HCT116 (cell line): Measurements from ENCODE around the gene POC1B. TPM values are rescaled to one million over a fixed set of nuclear protein-coding genes. Genes with fewer than 3 reads are reported as not detected.
A peak's percentile ranks its signal among the peaks of the same experiment; 100 is the strongest.

ENCODE experiments used
- ATAC-seq: fragments of 200-7000 bp; cut with Tn5 transposase; 2 replicates; pipeline ENCODE4 v1.9.1; 2020; ENCODE audit warnings: mild to moderate bottlenecking, moderate library complexity
- BruUV-seq: library from RNA; stranded (reverse); fragments of 400-500 nt; replicated peaks from 2 replicates; lab custom pipeline; 2021; lab: Mats Ljungman, UMichigan
- CTCF ChIA-PET: fragments of 300-600 bp; sonication (Branson Sonifier 250); formaldehyde crosslinking; loops from one replicate; lab custom pipeline; 2021; ENCODE audit warnings: antibody characterized with exemption; lab: Charles Lee
- POLR2A ChIA-PET: fragments of 300-600, 350-600 bp; sonication (Branson Sonifier 250); formaldehyde crosslinking; loops from one replicate; lab custom pipeline; 2021; ENCODE audit warnings: antibody characterized with exemption; lab: Charles Lee
- RAD21 ChIA-PET, 2 experiments: fragments of 300-600 bp; sonication (Branson Sonifier 250); formaldehyde crosslinking; loops; one replicate each; lab custom pipeline; 2023; ENCODE audit warnings: low total read pairs in 2 of 2; ENCODE audit not compliant: uncharacterized antibody in 2 of 2, unreplicated experiment in 2 of 2, low non-redundant PET in 1 of 2; lab: Charles Lee
- DNase-seq: peaks from one replicate; pipeline ENCODE4 v3.0.0-alpha.2; 2010; ENCODE audit warnings: low read depth, low spot score
- H2AFZ ChIP-seq: fragments of 200-600 bp; shearing (Covaris generic), sonication (generic); 2 replicates; pipeline ENCODE4 v1.6.1; 2017; ENCODE audit warnings: low read depth, mixed run types, mixed read lengths, antibody characterized with exemption, low read length; ENCODE audit not compliant: poor library complexity, severe bottlenecking
- H3K27ac ChIP-seq: 2 replicates; pipeline ENCODE4 v1.5.1; 2012; ENCODE audit warnings: low read depth, low read length
- H3K27me3 ChIP-seq: fragments of 200-600 bp; sonication (generic); 2 replicates; pipeline ENCODE4 v1.6.1; 2016; ENCODE audit warnings: mixed run types, low read length, mixed read lengths; ENCODE audit not compliant: insufficient read depth
- H3K36me3 ChIP-seq, 2 experiments: fragments of 200-500 bp in 1 of 2; fragments of 200-600 bp in 1 of 2; sonication (Bioruptor generic) in 1 of 2; sonication (generic) in 1 of 2; 2 replicates each; pipeline versions ENCODE4 v1.5.1 to v1.6.1; 2014 to 2016; ENCODE audit warnings: low read length in 2 of 2, inconsistent platforms in 1 of 2, mixed read lengths in 1 of 2, mixed run types in 1 of 2; ENCODE audit not compliant: insufficient read depth in 2 of 2, control insufficient read depth in 1 of 2
- H3K4me1 ChIP-seq, 2 experiments: fragments of 200-600 bp in 1 of 2; sonication (generic) in 1 of 2; 2 replicates each; pipeline versions ENCODE4 v1.5.1 to v1.6.1; 2012 to 2017; ENCODE audit warnings: low read length in 2 of 2, inconsistent platforms in 1 of 2, mild to moderate bottlenecking in 1 of 2, mixed read lengths in 1 of 2, mixed run types in 1 of 2, moderate library complexity in 1 of 2; ENCODE audit not compliant: insufficient read depth in 2 of 2, control insufficient read depth in 1 of 2
- H3K4me2 ChIP-seq: fragments of 200-600 bp; sonication (generic); 2 replicates; pipeline ENCODE4 v1.6.1; 2017; ENCODE audit warnings: mixed run types, low read length, mixed read lengths
- H3K4me3 ChIP-seq, 2 experiments: fragments of 200-600 bp in 1 of 2; sonication (generic) in 1 of 2; replicated peaks in 1 of 2; 2 replicates each; pipeline ENCODE4 v1.5.1; 2011 to 2016; ENCODE audit warnings: low read length in 2 of 2, control low read depth in 1 of 2, low read depth in 1 of 2, mild to moderate bottlenecking in 1 of 2, mixed read lengths in 1 of 2, mixed run types in 1 of 2
- H3K79me2 ChIP-seq: fragments of 200-600 bp; sonication (generic); 2 replicates; pipeline ENCODE4 v1.6.1; 2017; ENCODE audit warnings: mild to moderate bottlenecking, mixed run types, low read length, moderate library complexity, mixed read lengths; ENCODE audit not compliant: insufficient read depth
- H3K9ac ChIP-seq: fragments of 200-600 bp; sonication (generic); 2 replicates; pipeline ENCODE4 v1.6.1; 2016; ENCODE audit warnings: low read length, mixed read lengths
- H3K9me2 ChIP-seq: fragments of 200-600 bp; sonication (generic), shearing (Covaris generic); 2 replicates; pipeline ENCODE4 v1.6.1; 2017; ENCODE audit warnings: mixed run types, mild to moderate bottlenecking, moderate library complexity; ENCODE audit not compliant: insufficient read depth
- H3K9me3 ChIP-seq, 2 experiments: fragments of 200-500 bp in 1 of 2; fragments of 200-600 bp in 1 of 2; sonication (Bioruptor generic) in 1 of 2; sonication (generic) in 1 of 2; 2 replicates each; pipeline ENCODE4 v1.6.1; 2014 to 2017; ENCODE audit warnings: low read length in 2 of 2, mixed read lengths in 2 of 2, inconsistent platforms in 1 of 2, low read depth in 1 of 2, mild to moderate bottlenecking in 1 of 2, mixed run types in 1 of 2, moderate library complexity in 1 of 2; ENCODE audit not compliant: control insufficient read depth in 1 of 2, insufficient read depth in 1 of 2
- H4K20me1 ChIP-seq: fragments of 200-600 bp; sonication (generic), shearing (Covaris generic); 2 replicates; pipeline ENCODE4 v1.6.1; 2017; ENCODE audit warnings: mixed run types, mild to moderate bottlenecking, moderate library complexity; ENCODE audit not compliant: insufficient read depth
- CBX3 ChIP-seq: IDR thresholded peaks from 2 replicates; pipeline ENCODE4 v1.6.1; 2012; ENCODE audit warnings: low read depth
- EGR1 ChIP-seq: IDR thresholded peaks from 2 replicates; pipeline ENCODE4 v1.6.1; 2012; ENCODE audit warnings: low read depth
- ELF1 ChIP-seq: IDR thresholded peaks from 2 replicates; pipeline ENCODE4 v1.6.1; 2012; ENCODE audit warnings: low read depth, borderline replicate concordance
- EZH2 ChIP-seq: fragments of 200-600 bp; sonication (generic); IDR thresholded peaks from 2 replicates; pipeline ENCODE4 v1.6.1; 2017; ENCODE audit warnings: antibody characterized with exemption, mixed run types
- EZH2phosphoT487 ChIP-seq: fragments of 200-600 bp; IDR thresholded peaks from 2 replicates; pipeline ENCODE4 v1.6.1; 2018; ENCODE audit warnings: antibody characterized with exemption, borderline replicate concordance
- FOSL1 ChIP-seq: IDR thresholded peaks from 2 replicates; pipeline ENCODE4 v1.6.1; 2012; ENCODE audit warnings: low read depth
- JUND ChIP-seq: IDR thresholded peaks from 2 replicates; pipeline ENCODE4 v1.6.1; 2012
- POLR2AphosphoS5 ChIP-seq: IDR thresholded peaks from 2 replicates; pipeline ENCODE4 v1.6.1; 2011; ENCODE audit warnings: mild to moderate bottlenecking, low read depth, low read length, moderate library complexity
- RAD21 ChIP-seq: IDR thresholded peaks from 2 replicates; pipeline ENCODE4 v1.6.1; 2012; ENCODE audit warnings: low read depth, mild to moderate bottlenecking
- SP1 ChIP-seq: IDR thresholded peaks from 2 replicates; pipeline ENCODE4 v1.6.1; 2012; ENCODE audit warnings: low read depth
- SRF ChIP-seq: IDR thresholded peaks from 2 replicates; pipeline ENCODE4 v1.6.1; 2012; ENCODE audit warnings: low read depth
- TCF7L2 ChIP-seq: IDR thresholded peaks from 2 replicates; pipeline ENCODE4 v1.7.0; 2011; ENCODE audit warnings: borderline replicate concordance, inconsistent platforms; ENCODE audit not compliant: insufficient read depth, insufficient read length; ENCODE audit errors: extremely low read depth
- YY1 ChIP-seq: IDR thresholded peaks from 2 replicates; pipeline ENCODE4 v1.6.1; 2011; ENCODE audit warnings: low read length, low read depth, moderate library complexity, mild to moderate bottlenecking; ENCODE audit not compliant: insufficient replicate concordance; ENCODE audit errors: extremely low read depth
- ZFX ChIP-seq: fragments of 450-650 bp; IDR thresholded peaks from 2 replicates; pipeline ENCODE4 v1.6.1; 2017
- ZNF274 ChIP-seq: fragments of 200-500 bp; sonication (Bioruptor generic); IDR thresholded peaks from 2 replicates; pipeline ENCODE4 v1.6.1; 2014; ENCODE audit warnings: mild to moderate bottlenecking, low read depth, low read length, inconsistent platforms
- intact Hi-C: fragments of 100-400 bp; cut with micrococcal nuclease; formaldehyde crosslinking; loops from 2 replicates; pipeline ENCODE4 v1.10.0; 2022
- total RNA-seq: library from RNA; stranded (reverse); gene quantifications from one replicate; pipeline ENCODE4 v1.2.1, GENCODE V29; 2021; ENCODE audit not compliant: unreplicated experiment
- TF ChIP-seq, protein P1 (sequence below): IDR thresholded peaks from 2 replicates; pipeline ENCODE4 v1.6.1; 2012
- TF ChIP-seq, protein P2 (sequence below): IDR thresholded peaks from 2 replicates; pipeline ENCODE4 v1.6.1; 2012
- TF ChIP-seq, protein P3 (sequence below): IDR thresholded peaks from 2 replicates; pipeline ENCODE4 v1.6.1; 2012; ENCODE audit warnings: low read depth
- TF ChIP-seq, protein P4 (sequence below): IDR thresholded peaks from 2 replicates; pipeline ENCODE4 v1.6.1; 2011; ENCODE audit warnings: mild to moderate bottlenecking, low read length, moderate library complexity; ENCODE audit not compliant: insufficient replicate concordance; ENCODE audit errors: extremely low read depth
- TF ChIP-seq, protein P5 (sequence below), 3 experiments: fragments of 200-600 bp in 1 of 3; sonication (generic) in 1 of 3; IDR thresholded peaks in 2 of 3; conservative IDR thresholded peaks in 1 of 3; 2 replicates each; pipeline ENCODE4 v1.5.1; 2012 to 2017; ENCODE audit warnings: low read depth in 2 of 3, low read length in 2 of 3, antibody characterized with exemption in 1 of 3, borderline replicate concordance in 1 of 3, control low read depth in 1 of 3, mild to moderate bottlenecking in 1 of 3, mixed read lengths in 1 of 3, mixed run types in 1 of 3, moderate library complexity in 1 of 3; ENCODE audit not compliant: insufficient read depth in 1 of 3

POC1B gene
- total RNA-seq, 1 experiment from 2014 or later = 14.3 TPM

DNA sequence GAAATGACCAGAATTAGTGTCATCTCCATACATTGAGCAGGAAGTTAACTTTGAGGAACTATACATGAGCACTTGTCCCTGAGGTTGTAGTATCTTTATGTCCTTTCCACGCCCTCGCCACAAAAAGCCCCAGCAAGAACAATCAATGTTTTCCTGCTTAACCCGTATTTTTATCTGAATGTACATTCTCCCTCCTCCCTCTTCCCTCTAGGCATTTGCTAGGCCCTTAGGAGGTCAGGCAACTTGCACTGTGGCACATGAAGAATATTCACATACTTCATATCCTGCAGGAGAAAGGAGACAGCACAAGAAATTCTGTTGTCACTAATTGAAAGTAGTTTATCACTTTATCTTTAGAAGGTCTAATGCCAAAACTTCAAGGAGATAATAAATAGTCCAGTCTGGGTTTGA, 155.4 kb downstream of the POC1B start:
- peaks cover 54 to 63% of the 10 kb centered on the region in 2 experiments for H3K4me1 ChIP-seq
- ChIA-PET CTCF (no interaction called here), POLR2A (no interaction called here), RAD21 (no interaction called here)
- H3K4me2 ChIP-seq = peak overlapping the region; percentile 29
- no peaks in the 10 kb centered on the region for H3K79me2 ChIP-seq
- H2AFZ ChIP-seq = no peak overlapping the region
- H3K27me3 ChIP-seq = no peaks in the 10 kb centered on the region
- no TSS peak for BruUV-seq
- no peaks in the 10 kb centered on the region for H3K9me2 ChIP-seq
- H3K27ac ChIP-seq = peak overlapping the region; percentile 19; the same call in 1 of the 2 replicates
- no peak for TF ChIP-seq SP1
- no peak for TF ChIP-seq TCF7L2
- TF ChIP-seq, protein P1, sequence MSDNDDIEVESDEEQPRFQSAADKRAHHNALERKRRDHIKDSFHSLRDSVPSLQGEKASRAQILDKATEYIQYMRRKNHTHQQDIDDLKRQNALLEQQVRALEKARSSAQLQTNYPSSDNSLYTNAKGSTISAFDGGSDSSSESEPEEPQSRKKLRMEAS = no peak
- no peak for TF ChIP-seq FOSL1
- TF ChIP-seq POLR2AphosphoS5 = no peak
- TF ChIP-seq CBX3 = no peak
- TF ChIP-seq EGR1 = no peak
- TF ChIP-seq, protein P2, sequence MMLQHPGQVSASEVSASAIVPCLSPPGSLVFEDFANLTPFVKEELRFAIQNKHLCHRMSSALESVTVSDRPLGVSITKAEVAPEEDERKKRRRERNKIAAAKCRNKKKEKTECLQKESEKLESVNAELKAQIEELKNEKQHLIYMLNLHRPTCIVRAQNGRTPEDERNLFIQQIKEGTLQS = no peak
- TF ChIP-seq RAD21 = no peak
- TF ChIP-seq ZNF274 = no peak
- TF ChIP-seq, protein P3, sequence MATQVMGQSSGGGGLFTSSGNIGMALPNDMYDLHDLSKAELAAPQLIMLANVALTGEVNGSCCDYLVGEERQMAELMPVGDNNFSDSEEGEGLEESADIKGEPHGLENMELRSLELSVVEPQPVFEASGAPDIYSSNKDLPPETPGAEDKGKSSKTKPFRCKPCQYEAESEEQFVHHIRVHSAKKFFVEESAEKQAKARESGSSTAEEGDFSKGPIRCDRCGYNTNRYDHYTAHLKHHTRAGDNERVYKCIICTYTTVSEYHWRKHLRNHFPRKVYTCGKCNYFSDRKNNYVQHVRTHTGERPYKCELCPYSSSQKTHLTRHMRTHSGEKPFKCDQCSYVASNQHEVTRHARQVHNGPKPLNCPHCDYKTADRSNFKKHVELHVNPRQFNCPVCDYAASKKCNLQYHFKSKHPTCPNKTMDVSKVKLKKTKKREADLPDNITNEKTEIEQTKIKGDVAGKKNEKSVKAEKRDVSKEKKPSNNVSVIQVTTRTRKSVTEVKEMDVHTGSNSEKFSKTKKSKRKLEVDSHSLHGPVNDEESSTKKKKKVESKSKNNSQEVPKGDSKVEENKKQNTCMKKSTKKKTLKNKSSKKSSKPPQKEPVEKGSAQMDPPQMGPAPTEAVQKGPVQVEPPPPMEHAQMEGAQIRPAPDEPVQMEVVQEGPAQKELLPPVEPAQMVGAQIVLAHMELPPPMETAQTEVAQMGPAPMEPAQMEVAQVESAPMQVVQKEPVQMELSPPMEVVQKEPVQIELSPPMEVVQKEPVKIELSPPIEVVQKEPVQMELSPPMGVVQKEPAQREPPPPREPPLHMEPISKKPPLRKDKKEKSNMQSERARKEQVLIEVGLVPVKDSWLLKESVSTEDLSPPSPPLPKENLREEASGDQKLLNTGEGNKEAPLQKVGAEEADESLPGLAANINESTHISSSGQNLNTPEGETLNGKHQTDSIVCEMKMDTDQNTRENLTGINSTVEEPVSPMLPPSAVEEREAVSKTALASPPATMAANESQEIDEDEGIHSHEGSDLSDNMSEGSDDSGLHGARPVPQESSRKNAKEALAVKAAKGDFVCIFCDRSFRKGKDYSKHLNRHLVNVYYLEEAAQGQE = no peak
- no peak for TF ChIP-seq YY1
- no peak for TF ChIP-seq SRF
- TF ChIP-seq EZH2 = no peak
- TF ChIP-seq JUND = no peak
- TF ChIP-seq, protein P4, sequence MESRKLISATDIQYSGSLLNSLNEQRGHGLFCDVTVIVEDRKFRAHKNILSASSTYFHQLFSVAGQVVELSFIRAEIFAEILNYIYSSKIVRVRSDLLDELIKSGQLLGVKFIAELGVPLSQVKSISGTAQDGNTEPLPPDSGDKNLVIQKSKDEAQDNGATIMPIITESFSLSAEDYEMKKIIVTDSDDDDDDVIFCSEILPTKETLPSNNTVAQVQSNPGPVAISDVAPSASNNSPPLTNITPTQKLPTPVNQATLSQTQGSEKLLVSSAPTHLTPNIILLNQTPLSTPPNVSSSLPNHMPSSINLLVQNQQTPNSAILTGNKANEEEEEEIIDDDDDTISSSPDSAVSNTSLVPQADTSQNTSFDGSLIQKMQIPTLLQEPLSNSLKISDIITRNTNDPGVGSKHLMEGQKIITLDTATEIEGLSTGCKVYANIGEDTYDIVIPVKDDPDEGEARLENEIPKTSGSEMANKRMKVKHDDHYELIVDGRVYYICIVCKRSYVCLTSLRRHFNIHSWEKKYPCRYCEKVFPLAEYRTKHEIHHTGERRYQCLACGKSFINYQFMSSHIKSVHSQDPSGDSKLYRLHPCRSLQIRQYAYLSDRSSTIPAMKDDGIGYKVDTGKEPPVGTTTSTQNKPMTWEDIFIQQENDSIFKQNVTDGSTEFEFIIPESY = no peak
- no peak for TF ChIP-seq EZH2phosphoT487
- TF ChIP-seq ELF1 = no peak
- TF ChIP-seq, protein P5, sequence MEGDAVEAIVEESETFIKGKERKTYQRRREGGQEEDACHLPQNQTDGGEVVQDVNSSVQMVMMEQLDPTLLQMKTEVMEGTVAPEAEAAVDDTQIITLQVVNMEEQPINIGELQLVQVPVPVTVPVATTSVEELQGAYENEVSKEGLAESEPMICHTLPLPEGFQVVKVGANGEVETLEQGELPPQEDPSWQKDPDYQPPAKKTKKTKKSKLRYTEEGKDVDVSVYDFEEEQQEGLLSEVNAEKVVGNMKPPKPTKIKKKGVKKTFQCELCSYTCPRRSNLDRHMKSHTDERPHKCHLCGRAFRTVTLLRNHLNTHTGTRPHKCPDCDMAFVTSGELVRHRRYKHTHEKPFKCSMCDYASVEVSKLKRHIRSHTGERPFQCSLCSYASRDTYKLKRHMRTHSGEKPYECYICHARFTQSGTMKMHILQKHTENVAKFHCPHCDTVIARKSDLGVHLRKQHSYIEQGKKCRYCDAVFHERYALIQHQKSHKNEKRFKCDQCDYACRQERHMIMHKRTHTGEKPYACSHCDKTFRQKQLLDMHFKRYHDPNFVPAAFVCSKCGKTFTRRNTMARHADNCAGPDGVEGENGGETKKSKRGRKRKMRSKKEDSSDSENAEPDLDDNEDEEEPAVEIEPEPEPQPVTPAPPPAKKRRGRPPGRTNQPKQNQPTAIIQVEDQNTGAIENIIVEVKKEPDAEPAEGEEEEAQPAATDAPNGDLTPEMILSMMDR (IDR thresholded peaks at IDR 0.05 in 2 of 3, conservative IDR thresholded peaks at IDR 0.05 in 1 of 3; ENCODE audit: borderline replicate concordance in 1 of 3, insufficient read depth in 1 of 3, low read depth in 2 of 3, low read length in 2 of 3) = no peak
- no peak for TF ChIP-seq ZFX
- no peaks in the 10 kb centered on the region for H3K36me3 ChIP-seq
- no peak overlapping the region for H3K9ac ChIP-seq
- no peaks in the 10 kb centered on the region for H4K20me1 ChIP-seq
- no peaks in the 10 kb centered on the region for H3K9me3 ChIP-seq
- ATAC-seq = no peak
- intact Hi-C loops = no loop called here
- no peak overlapping the region for H3K4me3 ChIP-seq
- no peak for DNase-seq
